Measurements from ENCODE around the gene FAM13B.
A peak's percentile ranks its signal among the peaks of the same experiment; 100 is the strongest.

The FAM13B gene

DNA sequence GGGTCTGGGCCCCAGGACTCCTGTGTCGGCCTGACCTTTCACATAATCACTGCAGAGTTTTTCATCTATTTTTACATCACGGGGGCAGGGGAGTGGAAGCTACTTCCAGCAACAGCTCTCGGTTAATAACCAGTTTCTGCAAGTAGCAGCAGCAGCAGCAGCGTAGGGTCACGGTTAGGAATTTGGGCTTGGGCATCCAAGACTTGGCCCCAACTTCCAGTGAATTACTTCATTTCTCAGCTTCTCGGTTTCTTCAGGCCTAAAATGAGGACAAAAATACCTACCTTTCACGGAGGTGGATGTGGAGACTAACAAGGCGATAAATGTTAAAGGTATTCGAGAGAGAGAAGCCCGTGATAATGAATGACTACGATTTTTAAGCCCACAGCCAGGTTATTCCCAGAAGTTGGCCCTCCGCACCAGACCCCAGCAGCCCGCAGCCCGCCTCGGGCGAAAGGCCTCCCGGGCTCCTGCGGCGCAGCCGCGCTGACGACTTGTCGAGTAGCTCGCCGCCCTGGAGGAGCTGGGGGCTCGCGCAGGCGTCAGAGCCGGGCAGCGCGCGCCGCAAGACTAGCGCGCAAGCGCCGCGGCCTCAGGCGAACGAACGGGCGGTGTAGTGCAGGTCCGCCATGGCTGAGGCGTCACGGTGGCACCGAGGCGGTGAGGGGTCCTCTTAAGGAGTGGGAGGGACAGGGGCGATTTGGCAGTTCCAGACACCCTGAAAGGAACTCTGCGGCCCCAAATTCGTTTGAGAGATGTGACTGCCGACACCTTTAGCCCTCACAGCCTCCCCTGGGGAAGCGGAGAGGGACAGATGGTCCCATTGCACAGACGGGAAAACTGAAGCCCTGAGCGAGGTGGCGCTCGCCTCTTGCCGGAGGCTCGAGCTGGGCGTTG, 143.8 kb downstream of the FAM13B start, which contains the start of gene PKD2L2:
Gene PKD2L2 (plus strand): TSS at position 595 of the 897 bp plus-strand sequence. CDS start 35 bp downstream, at position 630.
- peak; percentile 20 for DNase-seq (ENCODE audit: extremely low read depth, low read depth)
- peak within 1 kb of the TSS; percentile 47 for H3K4me3 ChIP-seq (replicated peaks; ENCODE audit: low read depth, low read length)
- TF ChIP-seq, protein P1, sequence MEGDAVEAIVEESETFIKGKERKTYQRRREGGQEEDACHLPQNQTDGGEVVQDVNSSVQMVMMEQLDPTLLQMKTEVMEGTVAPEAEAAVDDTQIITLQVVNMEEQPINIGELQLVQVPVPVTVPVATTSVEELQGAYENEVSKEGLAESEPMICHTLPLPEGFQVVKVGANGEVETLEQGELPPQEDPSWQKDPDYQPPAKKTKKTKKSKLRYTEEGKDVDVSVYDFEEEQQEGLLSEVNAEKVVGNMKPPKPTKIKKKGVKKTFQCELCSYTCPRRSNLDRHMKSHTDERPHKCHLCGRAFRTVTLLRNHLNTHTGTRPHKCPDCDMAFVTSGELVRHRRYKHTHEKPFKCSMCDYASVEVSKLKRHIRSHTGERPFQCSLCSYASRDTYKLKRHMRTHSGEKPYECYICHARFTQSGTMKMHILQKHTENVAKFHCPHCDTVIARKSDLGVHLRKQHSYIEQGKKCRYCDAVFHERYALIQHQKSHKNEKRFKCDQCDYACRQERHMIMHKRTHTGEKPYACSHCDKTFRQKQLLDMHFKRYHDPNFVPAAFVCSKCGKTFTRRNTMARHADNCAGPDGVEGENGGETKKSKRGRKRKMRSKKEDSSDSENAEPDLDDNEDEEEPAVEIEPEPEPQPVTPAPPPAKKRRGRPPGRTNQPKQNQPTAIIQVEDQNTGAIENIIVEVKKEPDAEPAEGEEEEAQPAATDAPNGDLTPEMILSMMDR (IDR thresholded peaks at IDR 0.05; ENCODE audit: low read depth, low read length, missing control alignments): no peak

GRCh38 chr5:137888466-137888862, 144.4 kb downstream of the FAM13B start:
- TF ChIP-seq, protein P1 (IDR thresholded peaks at IDR 0.05; ENCODE audit: low read depth, low read length, missing control alignments): no peak
- peak overlapping the region; percentile 47 for H3K4me3 ChIP-seq (replicated peaks; ENCODE audit: low read depth, low read length)
- DNase-seq (ENCODE audit: extremely low read depth, low read depth): no peak

All from HFF-Myc (cell line).